ENCODE data around the gene RNF130. TPM values are rescaled to one million over a fixed set of nuclear protein-coding genes. Genes with fewer than 3 reads are reported as not detected.

The RNF130 gene
- total and polyA plus RNA-seq, 2 of the 13 experiments (the other 11 are each of a cell fraction or from before 2014, with no cell fraction given), result 28.2 to 28.3 TPM

DNA sequence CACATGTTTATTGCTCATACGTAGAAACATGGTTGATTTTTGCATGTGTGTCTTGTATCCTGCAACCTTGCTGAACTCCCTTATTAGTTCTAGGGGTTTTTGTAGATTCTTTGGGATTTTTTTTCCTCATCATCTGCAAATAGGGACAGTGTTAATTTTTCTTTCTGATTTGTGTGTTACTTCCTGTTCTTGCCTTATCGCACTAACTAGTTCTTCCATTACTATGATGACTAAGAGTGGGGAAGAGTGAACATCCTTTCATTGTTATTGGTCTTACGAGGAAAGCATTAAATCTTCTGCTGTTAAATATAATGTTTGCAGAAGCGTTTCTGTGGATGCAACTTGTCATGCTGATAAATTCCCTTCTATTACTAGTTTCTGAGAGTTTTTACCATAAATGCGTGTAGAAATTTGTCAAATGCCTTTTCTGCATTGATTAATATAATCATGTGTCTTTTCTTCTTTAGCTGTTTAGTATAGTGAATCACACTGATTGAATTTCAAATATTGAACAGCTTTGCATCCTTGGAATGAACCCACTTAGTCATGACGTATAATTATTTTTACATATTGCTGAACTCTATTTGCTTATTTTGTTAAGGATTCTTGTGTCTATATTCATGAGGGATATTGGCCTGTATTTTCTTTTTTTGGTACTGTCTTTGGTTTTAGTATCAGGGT lies 32.1 kb upstream of the RNF130 start:
- H3K9me3 ChIP-seq (ENCODE audit: low read length), result peaks cover 8% of the 10 kb centered on the region
- intact Hi-C loops (cut with micrococcal nuclease; ENCODE audit: unreplicated experiment) (no loop called here), in situ Hi-C loops (cut with HindIII; ENCODE audit: extremely low pct_ligation_motif_present, low pct_unique_long_range_greater_than_20kb) (no loop called here)
- WGBS (ENCODE audit: low lambda C conversion rate), result 48% methylated on average over 6 of the region's 6 CpGs
- H3K4me3 ChIP-seq (replicated peaks in 1 of 3; ENCODE audit: insufficient read depth in 1 of 3, low read depth in 2 of 3, low read length in 3 of 3), result no peak overlapping the region
- H3K9ac ChIP-seq (ENCODE audit: insufficient read depth, low read depth, low read length), result no peak overlapping the region
- no TSS peak for BruUV-seq (replicated peaks)
- no peaks in the 10 kb centered on the region for H3K4me1 ChIP-seq (ENCODE audit: insufficient read depth, low read length)
- DNase-seq (ENCODE audit: low spot score), result no peak
- H3K27ac ChIP-seq (ENCODE audit: extremely low read length, insufficient read depth, low read length), result no peak overlapping the region
- H4K20me1 ChIP-seq (ENCODE audit: insufficient read depth, low read length), result no peaks in the 10 kb centered on the region
- ChIA-PET POLR2A (no interaction called here), CTCF (ENCODE audit: low intra/inter-chr PET ratio, low total read pairs) (no interaction called here)
- H3K4me2 ChIP-seq (ENCODE audit: low read depth, low read length), result no peak overlapping the region
- H3K79me2 ChIP-seq (ENCODE audit: insufficient read depth, low read length), result no peaks in the 10 kb centered on the region
- H3K36me3 ChIP-seq (replicated peaks in 1 of 2; ENCODE audit: control insufficient read depth in 1 of 2, insufficient read depth in 2 of 2, low read length in 2 of 2), result no peaks in the 10 kb centered on the region
- no peak for FAIRE-seq
- peaks cover 2 to 33% of the 10 kb centered on the region in 2 experiments; a peak in 3 of 5 replicates for H3K27me3 ChIP-seq (ENCODE audit: control insufficient read depth in 1 of 2, insufficient read depth in 2 of 2, low read length in 2 of 2)
- no peak overlapping the region for H2AFZ ChIP-seq (ENCODE audit: low read length)
- ATAC-seq, result no peak
- TF ChIP-seq, protein P1, sequence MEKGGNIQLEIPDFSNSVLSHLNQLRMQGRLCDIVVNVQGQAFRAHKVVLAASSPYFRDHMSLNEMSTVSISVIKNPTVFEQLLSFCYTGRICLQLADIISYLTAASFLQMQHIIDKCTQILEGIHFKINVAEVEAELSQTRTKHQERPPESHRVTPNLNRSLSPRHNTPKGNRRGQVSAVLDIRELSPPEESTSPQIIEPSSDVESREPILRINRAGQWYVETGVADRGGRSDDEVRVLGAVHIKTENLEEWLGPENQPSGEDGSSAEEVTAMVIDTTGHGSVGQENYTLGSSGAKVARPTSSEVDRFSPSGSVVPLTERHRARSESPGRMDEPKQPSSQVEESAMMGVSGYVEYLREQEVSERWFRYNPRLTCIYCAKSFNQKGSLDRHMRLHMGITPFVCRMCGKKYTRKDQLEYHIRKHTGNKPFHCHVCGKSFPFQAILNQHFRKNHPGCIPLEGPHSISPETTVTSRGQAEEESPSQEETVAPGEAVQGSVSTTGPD (CRISPR knock-in tag; IDR thresholded peaks at IDR 0.05), result no peak
- no peak for TF ChIP-seq JUNB (CRISPR knock-in tag; IDR thresholded peaks at IDR 0.05; ENCODE audit: borderline replicate concordance)
- TF ChIP-seq SALL2 (CRISPR knock-in tag; IDR thresholded peaks at IDR 0.05), result no peak
- TF ChIP-seq, protein P2, sequence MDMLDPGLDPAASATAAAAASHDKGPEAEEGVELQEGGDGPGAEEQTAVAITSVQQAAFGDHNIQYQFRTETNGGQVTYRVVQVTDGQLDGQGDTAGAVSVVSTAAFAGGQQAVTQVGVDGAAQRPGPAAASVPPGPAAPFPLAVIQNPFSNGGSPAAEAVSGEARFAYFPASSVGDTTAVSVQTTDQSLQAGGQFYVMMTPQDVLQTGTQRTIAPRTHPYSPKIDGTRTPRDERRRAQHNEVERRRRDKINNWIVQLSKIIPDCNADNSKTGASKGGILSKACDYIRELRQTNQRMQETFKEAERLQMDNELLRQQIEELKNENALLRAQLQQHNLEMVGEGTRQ (IDR thresholded peaks at IDR 0.05; ENCODE audit: low read depth, low read length), result no peak
- TF ChIP-seq, protein P2 (CRISPR knock-in tag; IDR thresholded peaks at IDR 0.05; ENCODE audit: borderline replicate concordance), result no peak
- TF ChIP-seq, protein P3, sequence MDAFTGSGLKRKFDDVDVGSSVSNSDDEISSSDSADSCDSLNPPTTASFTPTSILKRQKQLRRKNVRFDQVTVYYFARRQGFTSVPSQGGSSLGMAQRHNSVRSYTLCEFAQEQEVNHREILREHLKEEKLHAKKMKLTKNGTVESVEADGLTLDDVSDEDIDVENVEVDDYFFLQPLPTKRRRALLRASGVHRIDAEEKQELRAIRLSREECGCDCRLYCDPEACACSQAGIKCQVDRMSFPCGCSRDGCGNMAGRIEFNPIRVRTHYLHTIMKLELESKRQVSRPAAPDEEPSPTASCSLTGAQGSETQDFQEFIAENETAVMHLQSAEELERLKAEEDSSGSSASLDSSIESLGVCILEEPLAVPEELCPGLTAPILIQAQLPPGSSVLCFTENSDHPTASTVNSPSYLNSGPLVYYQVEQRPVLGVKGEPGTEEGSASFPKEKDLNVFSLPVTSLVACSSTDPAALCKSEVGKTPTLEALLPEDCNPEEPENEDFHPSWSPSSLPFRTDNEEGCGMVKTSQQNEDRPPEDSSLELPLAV (CRISPR knock-in tag; conservative IDR thresholded peaks at IDR 0.05; ENCODE audit: low read depth), result no peak
- TF ChIP-seq, protein P4, sequence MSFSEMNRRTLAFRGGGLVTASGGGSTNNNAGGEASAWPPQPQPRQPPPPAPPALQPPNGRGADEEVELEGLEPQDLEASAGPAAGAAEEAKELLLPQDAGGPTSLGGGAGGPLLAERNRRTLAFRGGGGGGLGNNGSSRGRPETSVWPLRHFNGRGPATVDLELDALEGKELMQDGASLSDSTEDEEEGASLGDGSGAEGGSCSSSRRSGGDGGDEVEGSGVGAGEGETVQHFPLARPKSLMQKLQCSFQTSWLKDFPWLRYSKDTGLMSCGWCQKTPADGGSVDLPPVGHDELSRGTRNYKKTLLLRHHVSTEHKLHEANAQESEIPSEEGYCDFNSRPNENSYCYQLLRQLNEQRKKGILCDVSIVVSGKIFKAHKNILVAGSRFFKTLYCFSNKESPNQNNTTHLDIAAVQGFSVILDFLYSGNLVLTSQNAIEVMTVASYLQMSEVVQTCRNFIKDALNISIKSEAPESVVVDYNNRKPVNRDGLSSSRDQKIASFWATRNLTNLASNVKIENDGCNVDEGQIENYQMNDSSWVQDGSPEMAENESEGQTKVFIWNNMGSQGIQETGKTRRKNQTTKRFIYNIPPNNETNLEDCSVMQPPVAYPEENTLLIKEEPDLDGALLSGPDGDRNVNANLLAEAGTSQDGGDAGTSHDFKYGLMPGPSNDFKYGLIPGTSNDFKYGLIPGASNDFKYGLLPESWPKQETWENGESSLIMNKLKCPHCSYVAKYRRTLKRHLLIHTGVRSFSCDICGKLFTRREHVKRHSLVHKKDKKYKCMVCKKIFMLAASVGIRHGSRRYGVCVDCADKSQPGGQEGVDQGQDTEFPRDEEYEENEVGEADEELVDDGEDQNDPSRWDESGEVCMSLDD (CRISPR knock-in tag; IDR thresholded peaks at IDR 0.05; ENCODE audit: borderline replicate concordance), result no peak
- TF ChIP-seq ZNF350 (CRISPR knock-in tag; IDR thresholded peaks at IDR 0.05; ENCODE audit: borderline replicate concordance, low read depth), result no peak
- TF ChIP-seq, protein P5, sequence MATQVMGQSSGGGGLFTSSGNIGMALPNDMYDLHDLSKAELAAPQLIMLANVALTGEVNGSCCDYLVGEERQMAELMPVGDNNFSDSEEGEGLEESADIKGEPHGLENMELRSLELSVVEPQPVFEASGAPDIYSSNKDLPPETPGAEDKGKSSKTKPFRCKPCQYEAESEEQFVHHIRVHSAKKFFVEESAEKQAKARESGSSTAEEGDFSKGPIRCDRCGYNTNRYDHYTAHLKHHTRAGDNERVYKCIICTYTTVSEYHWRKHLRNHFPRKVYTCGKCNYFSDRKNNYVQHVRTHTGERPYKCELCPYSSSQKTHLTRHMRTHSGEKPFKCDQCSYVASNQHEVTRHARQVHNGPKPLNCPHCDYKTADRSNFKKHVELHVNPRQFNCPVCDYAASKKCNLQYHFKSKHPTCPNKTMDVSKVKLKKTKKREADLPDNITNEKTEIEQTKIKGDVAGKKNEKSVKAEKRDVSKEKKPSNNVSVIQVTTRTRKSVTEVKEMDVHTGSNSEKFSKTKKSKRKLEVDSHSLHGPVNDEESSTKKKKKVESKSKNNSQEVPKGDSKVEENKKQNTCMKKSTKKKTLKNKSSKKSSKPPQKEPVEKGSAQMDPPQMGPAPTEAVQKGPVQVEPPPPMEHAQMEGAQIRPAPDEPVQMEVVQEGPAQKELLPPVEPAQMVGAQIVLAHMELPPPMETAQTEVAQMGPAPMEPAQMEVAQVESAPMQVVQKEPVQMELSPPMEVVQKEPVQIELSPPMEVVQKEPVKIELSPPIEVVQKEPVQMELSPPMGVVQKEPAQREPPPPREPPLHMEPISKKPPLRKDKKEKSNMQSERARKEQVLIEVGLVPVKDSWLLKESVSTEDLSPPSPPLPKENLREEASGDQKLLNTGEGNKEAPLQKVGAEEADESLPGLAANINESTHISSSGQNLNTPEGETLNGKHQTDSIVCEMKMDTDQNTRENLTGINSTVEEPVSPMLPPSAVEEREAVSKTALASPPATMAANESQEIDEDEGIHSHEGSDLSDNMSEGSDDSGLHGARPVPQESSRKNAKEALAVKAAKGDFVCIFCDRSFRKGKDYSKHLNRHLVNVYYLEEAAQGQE (IDR thresholded peaks at IDR 0.05; ENCODE audit: borderline replicate concordance in 1 of 2, low read depth in 1 of 2, low read length in 2 of 2), result no peak
